GM18505 (cell line): Measurements from ENCODE around the gene GPX1.
A peak's percentile ranks its signal among the peaks of the same experiment; 100 is the strongest.
"Not testable (repeated sequence)": the region's sequence is repeated elsewhere in the genome, so short reads cannot be mapped to it uniquely, and the experiment has no call there.

Source experiments
- ATAC-seq: cut with Tn5 transposase; IDR thresholded peaks from one replicate; pipeline ENCODE4 v1.9.1; 2021; ENCODE audit not compliant: unreplicated experiment
- POLR2A ChIP-seq: IDR thresholded peaks from 4 replicates; pipeline ENCODE4 v1.6.1; 2011; ENCODE audit warnings: borderline replicate concordance; ENCODE audit not compliant: insufficient read depth, insufficient read length; ENCODE audit errors: extremely low read depth

Gene GPX1

GRCh38 chr3:49377483-49377882 lies 19.3 kb upstream of the GPX1 start:
- ATAC-seq, result no peak
- no peak for TF ChIP-seq POLR2A

- no peak for TF ChIP-seq POLR2A
- no peak for ATAC-seq
Measured at GRCh38 chr3:49371946-49372345, 13.8 kb upstream of the GPX1 start.

DNA sequence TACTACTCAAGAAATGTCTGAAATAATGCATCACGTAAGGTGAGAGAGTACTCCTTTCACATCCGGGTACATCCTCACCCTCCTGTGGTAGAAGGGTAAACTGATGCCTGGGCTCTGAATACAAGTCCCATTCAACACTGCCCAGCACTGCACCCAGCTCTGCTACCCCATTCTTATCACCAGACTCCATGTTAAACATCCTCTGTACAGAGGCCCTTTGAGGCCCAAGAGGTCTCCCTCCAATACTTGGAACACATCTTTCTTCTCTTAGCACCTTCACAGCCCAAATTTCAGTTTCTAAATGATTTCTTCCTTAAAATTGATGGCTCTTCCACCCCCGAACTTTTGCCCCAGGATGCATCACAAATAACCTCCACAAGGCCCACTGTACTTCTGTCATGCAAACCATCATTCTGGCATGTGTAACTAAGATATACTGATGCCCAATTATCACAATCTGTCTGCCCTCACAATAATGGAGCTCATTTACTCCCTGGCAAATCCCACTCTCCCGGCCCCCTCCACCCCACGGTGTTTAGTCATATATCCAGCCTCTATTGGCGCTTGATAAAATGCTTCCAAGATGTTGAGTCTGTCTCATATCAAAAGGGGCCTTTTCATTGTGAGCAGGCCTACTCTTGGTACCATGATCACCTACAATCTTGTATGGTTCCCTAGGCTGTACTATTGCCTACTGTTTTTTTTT lies 12.6 kb upstream of the GPX1 start:
- TF ChIP-seq POLR2A, result no peak
- no peak for ATAC-seq

DNA sequence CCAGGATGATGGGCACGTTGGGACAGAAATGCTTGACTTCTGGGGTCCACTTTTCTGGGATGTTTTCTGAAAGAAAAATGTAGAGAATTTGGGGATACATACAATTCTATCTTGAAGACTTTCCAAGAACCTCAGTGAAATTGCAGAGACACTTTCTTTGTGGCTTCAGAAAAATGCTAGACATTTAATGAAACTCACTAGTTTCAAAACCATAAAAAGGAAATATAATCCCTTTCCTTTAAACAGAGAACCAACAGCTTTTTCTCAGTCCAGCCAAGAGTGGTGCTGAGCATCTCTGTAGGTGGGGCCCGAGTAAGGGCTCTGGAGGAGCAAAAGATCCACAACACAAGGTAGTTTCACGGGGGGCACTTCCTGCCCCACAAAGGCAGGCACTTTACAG lies 4.4 kb upstream of the GPX1 start:
- no peak for TF ChIP-seq POLR2A
- ATAC-seq, result no peak

DNA sequence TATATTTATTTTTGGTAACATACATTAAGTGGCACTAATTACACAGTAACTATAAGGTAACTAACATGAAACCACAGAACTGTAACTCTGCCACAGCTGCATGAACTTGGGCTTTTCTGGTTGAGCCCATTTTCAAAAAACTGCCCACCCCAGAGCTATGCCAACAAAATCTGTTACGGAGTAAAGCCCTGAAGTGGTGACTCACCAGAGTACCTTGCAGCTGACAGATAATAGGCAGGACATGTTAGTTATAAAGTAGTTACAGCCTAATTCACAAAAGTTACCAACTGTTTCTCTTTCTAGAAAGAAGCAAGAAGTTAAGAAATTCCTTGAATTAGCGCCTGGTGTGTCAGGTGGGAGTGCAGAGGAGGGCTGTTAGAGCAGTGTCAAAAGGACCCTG lies 1.5 kb upstream of the GPX1 start:
- TF ChIP-seq POLR2A, result no peak
- no peak for ATAC-seq

- no peak for TF ChIP-seq POLR2A
- peak; percentile 9 for ATAC-seq
Measured at GRCh38 chr3:49358884-49359225, 702 bp upstream of the GPX1 start.

DNA sequence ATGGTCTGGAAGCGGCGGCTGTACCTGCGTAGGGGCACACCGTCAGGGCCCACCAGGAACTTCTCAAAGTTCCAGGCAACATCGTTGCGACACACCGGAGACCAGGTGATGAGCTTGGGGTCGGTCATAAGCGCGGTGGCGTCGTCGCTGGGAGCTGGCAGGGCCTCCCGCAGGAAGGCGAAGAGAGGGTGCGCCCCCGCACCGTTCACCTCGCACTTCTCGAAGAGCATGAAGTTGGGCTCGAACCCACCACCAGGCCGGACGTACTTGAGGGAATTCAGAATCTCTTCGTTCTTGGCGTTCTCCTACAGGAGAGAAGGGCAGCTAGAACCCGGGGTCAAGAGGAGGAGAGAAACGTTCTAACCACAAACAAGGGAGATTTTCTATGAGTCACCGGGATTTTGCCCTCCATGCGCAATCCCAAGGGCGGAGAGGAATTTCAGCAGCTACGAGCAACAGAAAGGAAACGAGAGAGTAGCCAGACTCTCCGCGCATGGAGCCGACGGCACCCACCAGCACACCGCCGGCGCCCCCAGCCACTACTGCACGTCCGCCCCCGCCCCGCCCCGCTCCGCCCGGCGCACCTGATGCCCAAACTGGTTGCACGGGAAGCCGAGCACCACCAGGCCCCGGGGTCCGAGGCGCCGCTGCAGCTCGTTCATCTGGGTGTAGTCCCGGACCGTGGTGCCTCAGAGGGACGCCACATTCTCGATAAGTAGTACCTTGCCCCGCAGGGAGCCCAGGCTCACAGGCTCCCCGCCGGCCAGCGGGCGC lies 523 bp downstream of the GPX1 start:
- peak; percentile 36 for ATAC-seq

DNA sequence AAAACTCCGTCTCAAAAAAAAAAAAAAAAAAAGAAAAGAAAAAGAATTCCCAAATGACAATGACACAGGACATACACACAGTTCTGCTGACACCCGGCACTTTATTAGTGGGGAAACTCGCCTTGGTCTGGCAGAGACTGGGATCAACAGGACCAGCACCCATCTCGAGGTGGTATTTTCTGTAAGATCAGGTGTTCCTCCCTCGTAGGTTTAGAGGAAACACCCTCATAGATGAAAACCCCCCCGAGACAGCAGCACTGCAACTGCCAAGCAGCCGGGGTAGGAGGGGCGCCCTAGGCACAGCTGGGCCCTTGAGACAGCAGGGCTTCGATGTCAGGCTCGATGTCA lies 1.1 kb downstream of the GPX1 start:
- not testable (repeated sequence) for ATAC-seq

GRCh38 chr3:49352890-49353421 lies 5.2 kb downstream of the GPX1 start:
- no peak for ATAC-seq
- no peak for TF ChIP-seq POLR2A

DNA sequence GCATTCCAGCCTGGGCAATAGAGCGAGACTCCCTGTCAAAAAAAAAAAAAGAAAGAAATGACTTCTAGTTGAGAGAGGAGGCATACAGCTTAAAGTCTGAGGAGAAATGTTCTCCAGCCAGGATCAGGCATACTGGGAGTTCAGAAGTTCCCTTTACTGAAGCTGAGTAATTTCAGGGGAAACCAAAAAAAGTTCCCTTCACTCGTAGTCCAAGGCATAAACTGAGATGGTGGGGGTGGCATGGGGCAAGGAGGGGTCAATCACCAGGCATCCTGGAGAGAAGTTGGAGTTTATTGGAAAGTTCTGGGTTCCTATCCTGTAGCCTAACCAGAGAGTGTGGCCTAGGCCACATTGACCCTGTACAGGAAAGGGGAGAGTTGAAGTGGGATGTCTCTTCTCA lies 5.9 kb downstream of the GPX1 start:
- TF ChIP-seq POLR2A, result no peak
- ATAC-seq, result no peak

DNA sequence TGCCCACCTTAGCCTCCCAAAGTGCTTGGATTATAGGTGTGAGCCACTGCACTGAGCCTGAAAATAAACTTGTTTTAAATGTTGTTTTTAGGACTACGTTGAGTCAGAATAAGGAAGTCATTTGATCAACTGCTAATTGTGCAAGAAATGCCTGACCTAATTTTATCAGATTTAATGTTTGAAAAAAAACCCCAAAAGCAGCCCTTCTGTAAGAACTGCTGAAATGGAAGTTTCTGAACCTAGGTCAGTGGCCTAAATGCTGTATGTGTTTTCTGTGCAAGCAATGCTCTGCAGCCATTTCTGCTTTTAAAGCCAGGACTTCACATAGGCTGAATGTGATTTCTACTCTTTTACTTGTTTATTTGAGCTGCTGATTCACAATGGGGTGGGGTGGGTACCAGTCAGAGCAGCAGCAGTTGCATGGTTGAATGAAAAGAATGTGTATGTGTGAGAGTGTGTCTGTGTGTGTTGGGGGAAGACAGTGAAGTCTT lies 6.6 kb downstream of the GPX1 start:
- TF ChIP-seq POLR2A, result no peak
- no peak for ATAC-seq

GRCh38 chr3:49349348-49350114 lies 8.6 kb downstream of the GPX1 start:
- no peak for TF ChIP-seq POLR2A
- ATAC-seq, result no peak

DNA sequence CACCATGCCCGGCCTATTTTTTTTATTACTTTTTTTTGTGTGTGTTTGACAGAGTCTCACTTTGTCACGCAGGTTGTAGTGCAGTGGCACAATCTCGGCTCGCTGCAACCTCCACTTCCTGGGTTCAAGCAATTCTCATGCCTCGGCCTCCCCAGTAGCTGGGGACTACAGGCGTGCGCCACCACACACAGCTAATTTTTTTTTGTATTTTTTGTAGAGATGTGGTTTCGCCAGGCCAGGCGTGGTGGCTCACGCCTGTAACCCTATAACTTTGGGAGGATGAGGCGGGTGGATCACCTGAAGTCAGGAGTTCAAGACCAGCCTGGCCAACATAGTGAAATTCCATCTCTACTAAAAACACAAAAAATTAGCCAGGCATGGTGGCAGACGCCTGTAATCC lies 9.8 kb downstream of the GPX1 start:
- ATAC-seq, result not testable (repeated sequence)

GRCh38 chr3:49346797-49347251 lies 11.3 kb downstream of the GPX1 start:
- no peak for TF ChIP-seq POLR2A
- ATAC-seq, result no peak
